Endothelial cell of umbilical vein (primary cell): Measurements from ENCODE around the gene FMN2.

ENCODE experiments used
- EZH2 ChIP-seq: IDR thresholded peaks from 2 replicates; pipeline ENCODE4 v1.6.1; 2012; ENCODE audit warnings: borderline replicate concordance, low read depth, mild to moderate bottlenecking, moderate library complexity, low read length, inconsistent platforms; ENCODE audit not compliant: severe bottlenecking
- JUN ChIP-seq: IDR thresholded peaks from 2 replicates; pipeline ENCODE4 v1.6.1; 2011; ENCODE audit warnings: borderline replicate concordance, low read depth; ENCODE audit not compliant: insufficient read length, insufficient read depth
- POLR2A ChIP-seq: IDR thresholded peaks from 2 replicates; pipeline ENCODE4 v1.6.1; 2012; ENCODE audit warnings: low read depth, mild to moderate bottlenecking, control low read depth, low read length

GRCh38 chr1:240466509-240466908, 374.8 kb downstream of the FMN2 start:
- TF ChIP-seq JUN (no peak), POLR2A (no peak), EZH2 (no peak)
